ENCODE data around the gene PRKCE. TPM values are rescaled to one million over a fixed set of nuclear protein-coding genes. Genes with fewer than 3 reads are reported as not detected.

The PRKCE gene
- total RNA-seq, 1 experiment from 2014 or later: 4.4 TPM

DNA sequence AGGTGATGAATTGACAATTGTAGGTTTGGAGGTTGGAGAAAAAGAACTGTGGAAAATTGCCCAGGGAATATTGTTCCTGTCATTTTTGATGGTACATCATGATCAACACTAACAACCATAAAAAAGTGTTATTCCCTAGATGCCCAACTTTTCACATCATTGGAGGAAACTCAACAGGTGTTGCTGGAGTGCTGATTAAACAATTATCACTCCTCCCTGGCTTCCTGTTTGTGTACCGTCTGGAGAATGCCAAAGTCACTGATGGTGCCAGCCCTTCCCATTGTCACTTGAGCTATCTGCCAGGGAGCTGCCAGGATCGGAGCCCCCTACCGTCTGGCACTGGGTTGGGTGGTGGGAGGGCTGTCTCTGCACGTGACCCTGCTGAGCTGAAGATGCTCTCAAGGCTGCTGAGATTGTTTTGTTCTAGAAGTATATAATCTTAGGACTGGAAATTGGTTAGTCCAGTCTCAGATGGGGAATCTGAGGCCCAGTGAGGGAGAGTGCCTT lies 156.9 kb downstream of the PRKCE start:
- Mint-ChIP-seq H3K36me3 (ENCODE audit: insufficient read depth, unreplicated experiment) (no peaks in the 10 kb centered on the region), H3K9me3 (ENCODE audit: unreplicated experiment) (no peaks in the 10 kb centered on the region), H3K27me3 (ENCODE audit: insufficient read depth, unreplicated experiment) (peaks cover 16% of the 10 kb centered on the region), H3K4me3 (ENCODE audit: unreplicated experiment) (no peak overlapping the region), H3K27ac (ENCODE audit: unreplicated experiment) (no peak overlapping the region), H3K4me1 (ENCODE audit: low read depth, unreplicated experiment) (no peaks in the 10 kb centered on the region)
- Histone ChIP-seq H3K36me3 (ENCODE audit: control insufficient read depth, insufficient read depth, low read length) (no peaks in the 10 kb centered on the region), H3K4me3 (ENCODE audit: low read depth, low read length) (no peak overlapping the region), H3K27me3 (replicated peaks; ENCODE audit: control insufficient read depth, insufficient read depth, low read length) (0 out of 2 replicates have a peak, but pooled peaks cover 2% of the 10 kb centered on the region), H3K9me3 (no peaks in the 10 kb centered on the region), H3K4me1 (no peaks in the 10 kb centered on the region)
- DNase-seq: no peak
- intact Hi-C loops (cut with micrococcal nuclease; ENCODE audit: unreplicated experiment): no loop called here
- TF ChIP-seq, protein P1, sequence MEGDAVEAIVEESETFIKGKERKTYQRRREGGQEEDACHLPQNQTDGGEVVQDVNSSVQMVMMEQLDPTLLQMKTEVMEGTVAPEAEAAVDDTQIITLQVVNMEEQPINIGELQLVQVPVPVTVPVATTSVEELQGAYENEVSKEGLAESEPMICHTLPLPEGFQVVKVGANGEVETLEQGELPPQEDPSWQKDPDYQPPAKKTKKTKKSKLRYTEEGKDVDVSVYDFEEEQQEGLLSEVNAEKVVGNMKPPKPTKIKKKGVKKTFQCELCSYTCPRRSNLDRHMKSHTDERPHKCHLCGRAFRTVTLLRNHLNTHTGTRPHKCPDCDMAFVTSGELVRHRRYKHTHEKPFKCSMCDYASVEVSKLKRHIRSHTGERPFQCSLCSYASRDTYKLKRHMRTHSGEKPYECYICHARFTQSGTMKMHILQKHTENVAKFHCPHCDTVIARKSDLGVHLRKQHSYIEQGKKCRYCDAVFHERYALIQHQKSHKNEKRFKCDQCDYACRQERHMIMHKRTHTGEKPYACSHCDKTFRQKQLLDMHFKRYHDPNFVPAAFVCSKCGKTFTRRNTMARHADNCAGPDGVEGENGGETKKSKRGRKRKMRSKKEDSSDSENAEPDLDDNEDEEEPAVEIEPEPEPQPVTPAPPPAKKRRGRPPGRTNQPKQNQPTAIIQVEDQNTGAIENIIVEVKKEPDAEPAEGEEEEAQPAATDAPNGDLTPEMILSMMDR (IDR thresholded peaks at IDR 0.05; ENCODE audit: insufficient read depth in 1 of 2, low read depth in 1 of 2, low read length in 1 of 2, severe bottlenecking in 1 of 2, unreplicated experiment in 1 of 2): no peak
- ChIA-PET POLR2A (no interaction called here), CTCF (no interaction called here)
- BruUV-seq (replicated peaks): no TSS peak

DNA sequence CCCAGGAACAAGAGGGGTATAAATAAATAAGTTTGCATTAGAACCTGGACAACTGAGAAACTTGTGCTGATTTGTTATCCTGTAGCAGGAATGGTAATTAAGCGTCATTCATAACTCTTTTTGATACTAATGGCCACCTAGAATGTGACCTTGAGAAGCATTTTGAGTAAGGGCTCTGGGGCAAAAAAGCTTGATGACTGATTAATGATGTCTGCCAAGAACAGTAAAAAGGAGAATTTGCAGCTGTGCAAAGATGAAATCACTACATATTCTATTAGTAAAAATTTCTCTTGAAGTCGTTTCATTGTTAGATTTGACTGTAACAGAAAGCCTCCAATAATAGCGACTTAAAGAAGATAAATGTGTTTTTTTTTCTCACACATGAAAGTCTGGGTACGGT lies 157.7 kb downstream of the PRKCE start:
- TF ChIP-seq, protein P1 (IDR thresholded peaks at IDR 0.05; ENCODE audit: insufficient read depth in 1 of 2, low read depth in 1 of 2, low read length in 1 of 2, severe bottlenecking in 1 of 2, unreplicated experiment in 1 of 2): no peak
- ChIA-PET CTCF (no interaction called here), POLR2A (no interaction called here)
- Histone ChIP-seq H3K4me3 (ENCODE audit: low read depth, low read length) (no peak overlapping the region), H3K27me3 (replicated peaks; ENCODE audit: control insufficient read depth, insufficient read depth, low read length) (0 out of 2 replicates have a peak, but pooled peaks cover 2% of the 10 kb centered on the region), H3K36me3 (ENCODE audit: control insufficient read depth, insufficient read depth, low read length) (no peaks in the 10 kb centered on the region), H3K4me1 (no peaks in the 10 kb centered on the region), H3K9me3 (no peaks in the 10 kb centered on the region)
- Mint-ChIP-seq H3K4me3 (ENCODE audit: unreplicated experiment) (no peak overlapping the region), H3K27me3 (ENCODE audit: insufficient read depth, unreplicated experiment) (peaks cover 16% of the 10 kb centered on the region), H3K36me3 (ENCODE audit: insufficient read depth, unreplicated experiment) (no peaks in the 10 kb centered on the region), H3K27ac (ENCODE audit: unreplicated experiment) (no peak overlapping the region), H3K9me3 (ENCODE audit: unreplicated experiment) (no peaks in the 10 kb centered on the region), H3K4me1 (ENCODE audit: low read depth, unreplicated experiment) (no peaks in the 10 kb centered on the region)
- no peak for DNase-seq
- BruUV-seq (replicated peaks): no TSS peak
- intact Hi-C loops (cut with micrococcal nuclease; ENCODE audit: unreplicated experiment): no loop called here

DNA sequence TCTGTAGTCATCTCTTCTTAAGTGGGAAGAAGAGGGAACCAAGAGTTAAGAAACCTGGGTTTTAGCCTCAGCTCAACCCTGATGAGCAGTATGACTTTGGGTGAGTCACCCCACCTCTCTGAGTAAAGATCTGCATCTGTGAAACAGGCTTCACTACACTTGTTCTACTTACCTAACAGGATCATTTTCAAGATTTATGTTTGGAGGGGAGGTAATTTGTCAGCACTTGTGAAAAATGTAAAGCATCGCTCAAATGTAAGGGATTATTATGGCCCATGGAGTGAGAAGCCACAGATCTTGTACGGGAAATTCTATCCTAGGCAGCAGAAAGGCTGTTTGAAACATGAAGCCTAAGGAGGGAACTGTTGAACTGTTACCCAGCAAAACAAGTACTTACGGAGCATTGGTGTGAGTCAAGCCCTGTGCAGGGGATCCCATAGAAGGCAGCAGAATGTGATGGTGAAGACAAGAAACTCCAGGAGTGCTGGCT lies 160.6 kb downstream of the PRKCE start:
- H3K27me3 ChIP-seq (replicated peaks; ENCODE audit: control insufficient read depth, insufficient read depth, low read length): 0 out of 2 replicates have a peak, but pooled peaks cover 2% of the 10 kb centered on the region
- H3K4me3 ChIP-seq (ENCODE audit: low read depth, low read length): no peak overlapping the region
- H3K9me3 Mint-ChIP-seq (ENCODE audit: unreplicated experiment): no peaks in the 10 kb centered on the region
- H3K27me3 Mint-ChIP-seq (ENCODE audit: insufficient read depth, unreplicated experiment): peaks cover 16% of the 10 kb centered on the region
- ChIA-PET POLR2A (no interaction called here), CTCF (no interaction called here)
- no peaks in the 10 kb centered on the region for H3K36me3 Mint-ChIP-seq (ENCODE audit: insufficient read depth, unreplicated experiment)
- no peaks in the 10 kb centered on the region for H3K36me3 ChIP-seq (ENCODE audit: control insufficient read depth, insufficient read depth, low read length)
- BruUV-seq (replicated peaks): no TSS peak
- no peaks in the 10 kb centered on the region for H3K4me1 Mint-ChIP-seq (ENCODE audit: low read depth, unreplicated experiment)
- no peak for DNase-seq
- H3K27ac Mint-ChIP-seq (ENCODE audit: unreplicated experiment): no peak overlapping the region
- intact Hi-C loops (cut with micrococcal nuclease; ENCODE audit: unreplicated experiment): no loop called here
- no peaks in the 10 kb centered on the region for H3K4me1 ChIP-seq
- no peak overlapping the region for H3K4me3 Mint-ChIP-seq (ENCODE audit: unreplicated experiment)
- H3K9me3 ChIP-seq: no peaks in the 10 kb centered on the region
- TF ChIP-seq, protein P1 (IDR thresholded peaks at IDR 0.05; ENCODE audit: insufficient read depth in 1 of 2, low read depth in 1 of 2, low read length in 1 of 2, severe bottlenecking in 1 of 2, unreplicated experiment in 1 of 2): no peak

Measured in Caco-2 (cell line).